ENCODE results near the gene FRMD8. TPM values are rescaled to one million over a fixed set of nuclear protein-coding genes. Genes with fewer than 3 reads are reported as not detected.
A peak's percentile ranks its signal among the peaks of the same experiment; 100 is the strongest.

Gene FRMD8
- total and polyA plus RNA-seq, 9 of the 15 experiments (the other 6 are each of a cell fraction or from before 2014, with no cell fraction given) = 4.5 to 54.5 (median 15.8) TPM

GRCh38 chr11:65426839-65427690 is 40.6 kb downstream of the FRMD8 start (continued):
- TF ChIP-seq ZBTB26 (CRISPR knock-in tag; IDR thresholded peaks at IDR 0.05) = peak; percentile 87
- TF ChIP-seq CTCF (IDR thresholded peaks at IDR 0.05 in 2 of 3, conservative IDR thresholded peaks at IDR 0.05 in 1 of 3; ENCODE audit: insufficient read depth in 2 of 3, low read depth in 1 of 3, low read length in 3 of 3) = 0 out of 6 replicates have a peak, but pooled peaks of 1 of the 3 experiments have one; percentile 5
- no peak for TF ChIP-seq ZNF766 (CRISPR knock-in tag; conservative IDR thresholded peaks at IDR 0.05)
- TF ChIP-seq RBM34 (IDR thresholded peaks at IDR 0.05; ENCODE audit: borderline replicate concordance, insufficient read depth, low read length) = no peak
- peak in 1 of 2 experiments; percentile 70; a peak in 1 of 4 replicates for TF ChIP-seq KDM4B (IDR thresholded peaks at IDR 0.05; ENCODE audit: borderline replicate concordance in 2 of 2, low read depth in 1 of 2)
- no peak for TF ChIP-seq PCBP2 (IDR thresholded peaks at IDR 0.05; ENCODE audit: low read depth, low read length, poor library complexity, severe bottlenecking)
- TF ChIP-seq MXI1 (IDR thresholded peaks at IDR 0.05; ENCODE audit: low read depth, low read length) = peak; percentile 80
- peak; percentile 70; the same call in 1 of the 2 replicates for TF ChIP-seq AFF4 (CRISPR knock-in tag; IDR thresholded peaks at IDR 0.05)
- TF ChIP-seq PTRF (tag; IDR thresholded peaks at IDR 0.05) = no peak
- TF ChIP-seq TAF15 (IDR thresholded peaks at IDR 0.05; ENCODE audit: low read depth, low read length) = peak; percentile 93
- peak; percentile 74; the same call in 1 of the 2 replicates for TF ChIP-seq ZNF212 (CRISPR knock-in tag; IDR thresholded peaks at IDR 0.05)
- TF ChIP-seq HDAC8 (tag; IDR thresholded peaks at IDR 0.05) = 0 out of 2 replicates have a peak, but pooled peaks have one; percentile 9
- TF ChIP-seq COPS2 (conservative IDR thresholded peaks at IDR 0.05) = no peak
- 0 out of 2 replicates have a peak, but pooled peaks have one; percentile 7 for TF ChIP-seq MAFK (IDR thresholded peaks at IDR 0.05; ENCODE audit: low read length)
- peak; percentile 12 to 97; a peak in 2 of 4 replicates for TF ChIP-seq SIN3A (IDR thresholded peaks at IDR 0.05; ENCODE audit: borderline replicate concordance in 2 of 2, control insufficient read depth in 1 of 2, low read depth in 2 of 2, low read length in 2 of 2)
- TF ChIP-seq KLF10 (CRISPR knock-in tag; IDR thresholded peaks at IDR 0.05) = peak; percentile 91
- no peak for TF ChIP-seq SMAD4 (CRISPR knock-in tag; conservative IDR thresholded peaks at IDR 0.05)
- TF ChIP-seq ETV1 (tag; conservative IDR thresholded peaks at IDR 0.05; ENCODE audit: low read depth) = peak; percentile 13; the same call in 1 of the 2 replicates
- peak; percentile 14; the same call in 1 of the 2 replicates for TF ChIP-seq RB1 (IDR thresholded peaks at IDR 0.05; ENCODE audit: low read depth)
- peak; percentile 4; the same call in 1 of the 2 replicates for TF ChIP-seq BCL6 (CRISPR knock-in tag; IDR thresholded peaks at IDR 0.05)

All from K562 (cell line).